GM12864 (cell line): ENCODE measurements around the gene PAIP2.

Source experiments
- DNase-seq: peaks from one replicate; pipeline ENCODE4 v3.0.0-alpha.2; 2011; ENCODE audit warnings: low read depth
- H3K4me3 ChIP-seq: 2 replicates; pipeline ENCODE4 v1.5.1; 2011; ENCODE audit warnings: mild to moderate bottlenecking, low read depth, low read length, control low read depth
- TF ChIP-seq, protein P1 (sequence below): IDR thresholded peaks from 2 replicates; pipeline ENCODE4 v1.5.1; 2011; ENCODE audit warnings: low read depth, mild to moderate bottlenecking, moderate library complexity, low read length, control low read depth, inconsistent platforms; ENCODE audit errors: missing control alignments

Gene PAIP2

DNA sequence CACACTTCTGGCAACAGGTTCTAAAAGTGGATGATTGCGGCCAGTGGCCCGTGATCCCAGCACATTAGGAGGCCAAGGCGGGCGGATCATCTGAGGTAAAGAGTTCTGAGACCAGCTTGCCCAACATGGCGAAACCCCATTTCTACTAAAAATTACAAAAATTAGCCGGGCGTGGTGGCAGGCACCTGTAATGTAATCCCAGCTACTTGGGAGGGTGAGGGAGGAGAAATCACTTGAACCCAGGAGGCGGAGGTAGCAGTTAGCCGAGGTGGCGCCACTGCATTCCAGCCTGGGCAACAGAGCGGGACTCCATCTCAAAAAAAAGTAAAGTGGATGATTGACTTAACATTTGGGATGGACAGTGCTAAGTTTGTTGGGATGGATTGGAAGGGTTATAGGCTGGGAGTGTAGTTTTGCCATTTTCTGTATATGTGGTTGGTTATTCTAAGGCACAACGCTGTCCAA, 44.8 kb upstream of the PAIP2 start:
- H3K4me3 ChIP-seq = no peak overlapping the region; the same call in 1 of the 2 replicates
- no peak for DNase-seq
- TF ChIP-seq, protein P1, sequence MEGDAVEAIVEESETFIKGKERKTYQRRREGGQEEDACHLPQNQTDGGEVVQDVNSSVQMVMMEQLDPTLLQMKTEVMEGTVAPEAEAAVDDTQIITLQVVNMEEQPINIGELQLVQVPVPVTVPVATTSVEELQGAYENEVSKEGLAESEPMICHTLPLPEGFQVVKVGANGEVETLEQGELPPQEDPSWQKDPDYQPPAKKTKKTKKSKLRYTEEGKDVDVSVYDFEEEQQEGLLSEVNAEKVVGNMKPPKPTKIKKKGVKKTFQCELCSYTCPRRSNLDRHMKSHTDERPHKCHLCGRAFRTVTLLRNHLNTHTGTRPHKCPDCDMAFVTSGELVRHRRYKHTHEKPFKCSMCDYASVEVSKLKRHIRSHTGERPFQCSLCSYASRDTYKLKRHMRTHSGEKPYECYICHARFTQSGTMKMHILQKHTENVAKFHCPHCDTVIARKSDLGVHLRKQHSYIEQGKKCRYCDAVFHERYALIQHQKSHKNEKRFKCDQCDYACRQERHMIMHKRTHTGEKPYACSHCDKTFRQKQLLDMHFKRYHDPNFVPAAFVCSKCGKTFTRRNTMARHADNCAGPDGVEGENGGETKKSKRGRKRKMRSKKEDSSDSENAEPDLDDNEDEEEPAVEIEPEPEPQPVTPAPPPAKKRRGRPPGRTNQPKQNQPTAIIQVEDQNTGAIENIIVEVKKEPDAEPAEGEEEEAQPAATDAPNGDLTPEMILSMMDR = no peak

DNA sequence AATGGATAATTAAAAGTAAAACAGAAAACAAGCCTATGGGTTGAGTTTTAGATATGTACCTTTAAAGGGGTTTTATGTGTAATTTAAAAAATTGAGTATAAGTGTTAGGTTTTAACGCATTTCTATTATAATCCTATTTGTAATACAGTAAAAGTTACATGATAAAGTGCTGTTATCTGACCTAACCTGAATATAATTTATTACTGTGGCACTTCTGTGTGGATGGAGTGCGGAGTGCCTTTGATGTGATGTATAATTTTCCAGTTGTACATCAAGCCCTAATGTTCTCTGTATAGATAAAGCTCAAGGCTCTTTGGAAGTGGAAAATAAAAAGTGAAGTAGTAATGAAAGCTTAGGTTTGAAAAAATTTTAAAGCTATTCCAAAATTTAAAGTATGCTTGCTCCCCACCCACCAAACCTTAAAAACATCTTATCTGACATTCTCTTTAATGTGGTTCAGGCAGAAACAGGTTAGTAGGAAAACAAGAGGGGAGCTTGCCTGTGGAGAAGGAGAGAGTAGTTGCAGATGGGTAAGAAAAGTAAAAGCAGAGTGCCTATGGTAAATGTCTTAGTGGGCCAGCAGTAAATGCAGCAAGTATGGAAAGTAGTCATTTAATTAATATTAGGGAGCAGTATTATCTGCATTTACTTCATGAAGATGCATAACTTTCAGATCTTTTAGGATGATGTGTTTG, 44.1 kb upstream of the PAIP2 start:
- DNase-seq = no peak
- TF ChIP-seq, protein P1 = no peak
- no peak overlapping the region for H3K4me3 ChIP-seq

- H3K4me3 ChIP-seq = no peak overlapping the region
Observed at GRCh38 chr5:139298242-139298641, 43.4 kb upstream of the PAIP2 start.

GRCh38 chr5:139299486-139299885, 42.2 kb upstream of the PAIP2 start:
- TF ChIP-seq, protein P1 = no peak
- H3K4me3 ChIP-seq = no peak overlapping the region
- no peak for DNase-seq

More at GRCh38 chr5:139298242-139298641, 43.4 kb upstream of the PAIP2 start:
- TF ChIP-seq, protein P1 = no peak
- DNase-seq = no peak

DNA sequence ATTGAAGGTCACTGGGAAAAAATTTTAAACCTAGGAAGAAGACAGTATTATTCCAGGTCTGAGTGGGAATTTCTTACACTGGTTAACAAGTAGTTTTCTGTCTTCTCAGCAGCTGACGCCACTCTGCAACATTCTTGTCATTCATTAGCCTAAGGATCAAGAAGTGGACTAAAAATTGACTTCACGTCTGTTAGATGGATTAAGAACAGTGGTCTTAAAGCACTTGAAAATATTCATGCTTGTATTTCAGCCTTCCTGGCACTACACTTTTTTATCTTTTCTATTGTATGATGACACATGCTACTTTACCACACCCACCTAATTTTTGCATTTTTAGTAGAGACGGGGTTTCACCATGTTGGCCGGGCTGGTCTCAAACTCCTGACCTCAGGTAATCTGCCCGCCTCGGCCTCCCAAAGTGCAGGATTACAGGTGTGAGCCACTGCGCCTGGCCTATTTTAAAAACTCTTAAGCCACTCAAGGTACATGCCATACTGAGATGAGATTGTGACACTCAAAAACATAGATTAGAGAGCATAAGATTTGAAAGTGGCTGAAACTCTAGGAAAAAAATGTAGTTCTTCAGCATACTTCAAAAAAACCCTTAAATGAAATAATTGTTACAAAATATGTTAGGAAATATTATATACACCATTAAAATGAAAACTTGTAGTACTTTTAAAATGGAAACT, 39.7 kb upstream of the PAIP2 start:
- no peak overlapping the region for H3K4me3 ChIP-seq
- DNase-seq = no peak
- TF ChIP-seq, protein P1 = no peak

GRCh38 chr5:139304391-139305324, 37.0 kb upstream of the PAIP2 start:
- H3K4me3 ChIP-seq = no peak overlapping the region
- TF ChIP-seq, protein P1 = no peak
- no peak for DNase-seq
